ENCODE data around the gene CCT2.
"Not testable (repeated sequence)": the region's sequence is repeated elsewhere in the genome, so short reads cannot be mapped to it uniquely, and the experiment has no call there.

Gene CCT2

DNA sequence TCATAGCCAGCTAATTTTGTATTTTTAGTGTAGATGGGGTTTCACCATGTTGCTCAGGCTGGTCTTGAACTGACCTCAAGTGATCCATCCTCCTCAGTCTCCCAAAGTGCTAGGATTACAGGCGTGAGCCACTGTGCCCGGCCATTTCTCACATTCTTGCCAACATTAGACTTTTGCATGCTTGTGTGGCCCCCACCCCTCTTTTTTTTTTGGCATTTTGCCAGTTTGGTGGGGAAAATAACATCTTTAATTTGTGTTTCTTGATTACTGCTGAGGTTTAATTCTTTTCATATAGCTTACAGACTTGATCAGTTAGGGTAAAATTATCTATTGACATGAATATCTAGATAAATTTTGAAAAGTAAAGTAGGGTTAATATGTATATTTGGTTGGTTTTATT is 3.8 kb downstream of the CCT2 start:
- DNase-seq: no peak

DNA sequence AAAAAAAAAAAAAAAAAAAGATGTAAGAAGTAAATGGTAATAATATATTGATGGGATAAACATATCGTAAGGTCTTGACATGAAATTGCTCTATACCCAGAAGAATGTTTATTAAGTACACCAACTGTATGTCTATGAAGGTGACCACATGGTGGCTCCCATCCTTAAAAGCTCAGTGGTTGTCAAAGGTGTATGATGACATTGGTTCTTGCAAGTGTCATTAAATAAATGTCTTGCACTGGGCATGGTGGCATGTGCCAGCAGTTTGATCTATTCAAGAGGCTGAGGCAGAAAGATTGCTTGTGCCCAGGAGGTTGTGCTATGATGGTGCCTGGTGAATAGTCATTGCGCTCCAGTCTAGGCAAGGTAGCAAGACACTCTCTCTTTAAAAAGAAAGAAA is 10.4 kb downstream of the CCT2 start:
- no peak for DNase-seq

DNA sequence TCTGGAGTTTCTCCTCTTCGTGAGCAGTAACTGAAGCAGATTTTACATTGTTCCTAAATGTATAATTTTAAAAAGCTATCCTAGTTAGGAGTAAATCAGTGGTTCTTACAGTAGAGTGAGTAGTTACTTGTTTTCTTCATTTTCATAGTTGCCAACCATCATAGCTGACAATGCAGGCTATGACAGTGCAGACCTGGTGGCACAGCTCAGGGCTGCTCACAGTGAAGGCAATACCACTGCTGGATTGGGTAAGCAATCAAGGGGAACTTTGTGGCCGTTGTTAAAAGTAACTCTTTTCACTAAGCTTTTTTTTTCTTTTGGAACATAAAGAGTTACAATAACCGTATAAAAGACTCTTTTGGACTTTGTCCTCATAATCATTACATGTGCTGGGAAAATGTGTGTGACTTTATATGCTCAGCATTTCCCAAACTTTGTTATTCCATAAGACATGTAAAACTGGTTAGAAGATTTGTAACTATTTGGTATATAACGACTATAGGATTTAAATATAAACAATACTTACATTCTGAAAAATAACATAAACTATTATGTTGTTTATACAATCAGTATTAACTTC is 13.0 kb downstream of the CCT2 start:
- no peak for DNase-seq

DNA sequence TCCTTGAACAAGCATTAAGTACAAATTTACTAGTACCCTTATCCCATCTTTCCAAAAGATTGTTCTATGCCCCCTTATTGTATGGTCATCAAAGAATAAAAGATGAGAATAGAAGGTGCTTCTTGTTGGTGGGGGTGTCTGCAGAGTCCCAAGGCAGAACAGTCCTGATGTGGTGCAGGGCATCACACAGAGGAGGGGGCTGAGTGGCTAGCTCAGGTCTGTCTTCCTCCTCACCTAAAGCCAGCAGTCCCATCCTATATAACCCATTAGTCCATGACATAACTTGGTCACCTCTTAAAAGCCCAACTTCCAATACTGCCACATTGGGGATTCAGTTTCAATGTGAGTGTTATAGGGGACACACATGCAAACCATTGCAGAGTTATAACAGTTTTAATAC is 15.5 kb downstream of the CCT2 start:
- DNase-seq: no peak

DNA sequence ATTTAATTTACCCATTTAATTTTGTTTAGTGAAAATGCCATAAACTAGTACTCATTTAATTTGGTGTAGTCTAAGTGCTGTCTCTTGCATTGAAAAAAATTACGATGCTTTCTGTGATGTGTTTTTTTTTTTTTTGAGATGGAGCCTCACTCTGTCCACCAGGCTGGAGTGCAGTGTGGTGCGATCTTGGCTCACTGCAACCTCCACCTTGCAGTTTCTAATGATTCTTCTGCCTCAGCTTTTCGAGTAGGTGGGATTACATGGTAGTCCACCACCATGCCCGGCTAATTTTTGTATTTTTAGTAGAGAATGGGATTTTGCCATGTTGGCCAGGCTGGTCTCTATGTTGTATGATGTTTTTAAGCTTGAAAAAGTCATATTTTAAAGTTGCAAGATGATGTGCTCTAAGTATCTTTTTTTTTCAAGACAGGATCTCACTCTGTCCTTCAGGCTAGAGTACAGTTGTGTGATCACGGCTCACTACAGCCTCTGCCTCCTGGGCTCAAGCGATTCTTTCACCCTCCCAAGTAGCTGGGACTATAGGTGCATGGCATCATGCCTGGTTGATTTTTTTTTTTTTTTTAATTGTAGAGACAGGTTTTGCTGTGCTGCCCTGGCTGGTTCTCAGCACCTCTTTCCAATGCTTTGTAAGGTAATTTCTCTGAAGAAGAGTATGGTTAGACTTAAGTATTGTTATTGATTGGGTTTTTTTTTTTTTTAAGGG is 16.9 kb downstream of the CCT2 start:
- DNase-seq: no peak

DNA sequence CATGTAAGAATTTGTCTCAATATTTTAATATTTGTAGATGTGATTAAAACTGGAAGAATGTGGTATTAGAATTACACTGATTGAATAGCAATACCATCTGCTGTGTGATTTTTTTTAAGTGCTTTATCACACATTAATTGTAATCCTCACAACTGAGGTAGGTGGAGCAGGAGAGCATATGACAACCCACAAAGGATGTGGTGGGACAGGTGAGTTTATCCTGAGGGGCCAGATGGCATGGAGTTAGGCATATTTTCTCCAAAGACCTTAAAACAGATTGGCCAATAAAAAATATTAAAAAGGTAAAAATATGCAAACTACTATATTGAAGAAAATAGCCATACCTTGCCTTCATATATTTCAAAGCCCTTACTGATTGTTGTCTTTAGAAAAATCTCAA is 17.7 kb downstream of the CCT2 start:
- DNase-seq: no peak

DNA sequence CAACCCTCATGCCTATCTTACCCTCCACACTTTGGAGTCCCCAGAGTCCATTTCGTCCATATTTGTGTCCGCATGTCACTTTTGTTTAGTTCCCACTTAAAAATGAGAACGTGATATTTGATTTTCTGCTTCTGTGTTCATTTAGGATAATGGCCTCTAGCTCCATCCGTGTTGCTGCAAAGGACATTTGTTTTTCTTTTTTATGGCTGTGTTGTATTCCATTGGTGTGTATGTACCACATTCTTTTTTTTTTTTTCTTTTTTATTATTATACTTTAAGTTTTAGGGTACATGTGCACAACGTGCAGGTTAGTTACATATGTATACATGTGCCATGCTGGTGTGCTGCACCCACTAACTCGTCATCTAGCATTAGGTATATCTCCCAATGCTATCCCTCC is 18.3 kb downstream of the CCT2 start:
- not testable (repeated sequence) for DNase-seq

DNA sequence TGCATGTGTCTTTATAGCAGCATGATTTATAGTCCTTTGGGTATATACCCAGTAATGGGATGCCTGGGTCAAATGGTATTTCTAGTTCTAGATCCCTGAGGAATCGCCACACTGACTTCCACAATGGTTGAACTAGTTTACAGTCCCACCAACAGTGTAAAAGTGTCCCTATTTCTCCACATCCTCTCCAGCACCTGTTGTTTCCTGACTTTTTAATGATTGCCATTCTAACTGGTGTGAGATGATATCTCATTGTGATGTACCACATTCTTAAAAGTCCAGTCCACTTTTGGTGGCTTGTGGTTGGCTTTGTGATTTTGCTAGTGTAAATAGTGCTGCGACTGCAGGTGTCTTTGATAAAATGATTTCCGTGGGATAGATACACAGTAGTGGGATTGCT is 19.0 kb downstream of the CCT2 start:
- not testable (repeated sequence) for DNase-seq

DNA sequence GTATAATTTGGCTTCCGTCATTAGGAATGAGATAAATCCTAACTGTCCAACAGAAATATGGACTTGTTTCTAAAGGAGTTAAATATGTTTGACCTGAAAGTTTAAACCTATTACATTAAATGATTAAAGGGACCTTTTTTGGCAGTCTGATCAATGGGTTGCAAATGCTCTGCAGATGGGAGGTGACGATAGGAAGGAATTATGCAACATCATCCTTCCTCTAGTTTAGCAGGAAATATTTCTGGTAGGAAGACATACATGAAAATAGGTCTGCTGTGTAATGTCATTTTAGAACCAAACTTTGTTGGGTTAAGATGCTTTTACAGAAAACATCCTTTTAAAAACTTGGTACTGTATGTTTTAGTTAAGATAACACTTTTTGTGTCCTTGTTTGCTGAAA is 22.9 kb downstream of the CCT2 start:
- DNase-seq: no peak

DNA sequence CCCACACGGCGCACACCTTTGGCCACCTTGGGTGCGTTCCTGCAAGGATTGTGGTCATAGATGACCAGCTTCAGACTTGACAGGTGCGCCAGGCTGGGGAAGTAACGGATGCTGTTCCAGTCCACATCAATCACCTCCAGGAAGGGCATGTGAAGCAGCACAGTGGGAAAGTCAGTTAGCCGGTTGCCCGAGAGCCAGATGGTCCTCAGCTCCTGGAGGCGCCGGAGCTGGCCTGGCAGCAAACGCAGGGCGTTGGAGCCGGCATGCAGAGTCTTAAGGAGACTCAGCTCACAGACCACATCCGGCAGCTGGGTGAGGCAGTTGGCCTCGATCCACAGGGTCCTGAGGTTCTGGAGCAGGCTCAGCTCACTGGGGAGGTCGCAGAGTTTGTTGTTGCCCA is 24.9 kb downstream of the CCT2 start:
- DNase-seq: no peak

DNA sequence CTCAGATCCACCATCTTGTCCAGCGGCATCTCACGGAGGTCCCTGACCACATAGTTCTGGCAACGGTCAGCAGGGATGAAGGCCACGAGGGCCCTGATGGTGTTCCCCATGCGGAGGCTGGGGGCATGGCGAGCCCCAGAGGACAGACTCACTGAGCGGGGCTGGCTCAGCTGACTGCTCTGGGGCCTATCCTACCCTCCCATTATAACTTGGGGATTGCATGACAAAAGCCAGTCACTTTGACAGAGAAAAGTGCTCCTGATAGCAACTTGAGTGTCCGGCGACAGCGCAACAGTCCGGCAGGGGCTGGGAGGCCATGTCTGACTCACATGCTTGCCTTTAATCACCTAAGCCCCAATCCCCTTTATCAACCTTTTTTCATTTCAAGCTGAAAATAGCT is 25.5 kb downstream of the CCT2 start, which contains the start of gene LRRC10:
TSS of gene LRRC10 (minus strand) at position 179 of the 400 bp plus-strand sequence. CDS start at position 110, 69 bp downstream.
- DNase-seq: no peak

DNA sequence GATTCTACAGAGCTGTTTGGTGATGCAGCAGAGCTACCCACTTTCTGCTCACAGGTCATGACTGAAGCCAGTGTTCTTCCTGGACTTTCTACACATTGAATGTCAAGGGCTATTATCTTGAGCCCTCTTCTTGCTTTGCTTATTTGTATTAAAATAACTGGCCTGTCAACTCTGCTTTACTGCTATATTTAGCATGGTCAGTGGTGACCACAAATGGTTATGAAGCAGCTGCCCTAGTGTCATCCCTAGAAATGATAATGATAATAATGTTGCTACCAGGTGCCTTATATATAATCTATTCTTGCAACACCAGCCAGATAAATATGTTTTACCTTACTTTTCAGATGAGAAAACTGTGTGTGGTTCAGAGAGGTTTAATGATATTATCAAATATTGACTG is 28.1 kb downstream of the CCT2 start:
- DNase-seq: no peak

DNA sequence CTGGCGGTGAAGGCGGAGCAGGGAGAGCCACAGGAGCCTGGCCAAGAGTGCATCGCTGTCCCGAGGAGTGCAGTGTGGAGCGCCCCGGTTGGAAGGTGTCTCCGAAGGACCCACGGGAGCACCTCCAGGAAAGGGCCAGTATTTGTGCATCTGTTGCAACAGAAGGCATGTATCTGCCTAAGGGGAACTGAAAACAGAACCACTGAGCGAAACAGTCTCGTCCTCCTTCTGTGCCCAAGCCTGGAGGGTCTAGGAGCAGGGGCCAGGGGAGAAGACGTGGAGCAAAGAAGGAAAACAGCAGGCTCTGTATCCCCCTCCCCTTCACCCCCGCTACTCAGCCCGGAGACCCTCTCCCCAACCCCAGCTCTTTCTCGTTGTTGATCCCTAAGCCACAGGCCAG is 30.8 kb downstream of the CCT2 start:
- DNase-seq: no peak

DNA sequence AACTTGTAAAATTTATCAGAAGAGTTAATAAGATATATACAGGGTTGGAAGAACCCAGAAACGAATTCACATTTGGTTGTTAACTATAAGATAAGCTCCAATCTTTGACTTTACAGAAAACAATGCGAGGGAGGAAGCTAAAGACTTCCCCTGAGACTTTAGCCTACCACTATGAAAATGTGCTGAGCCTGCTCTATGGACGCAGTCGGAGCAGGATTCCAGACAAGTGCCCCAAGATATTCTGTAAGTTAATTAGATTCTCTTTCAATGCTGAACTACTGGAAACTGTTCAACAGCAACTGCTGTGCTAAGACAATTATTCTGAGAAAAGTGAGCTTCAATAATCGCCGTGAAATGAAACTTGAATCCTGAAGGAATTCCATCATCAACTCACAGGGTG is 33.8 kb downstream of the CCT2 start:
- no peak for DNase-seq

DNA sequence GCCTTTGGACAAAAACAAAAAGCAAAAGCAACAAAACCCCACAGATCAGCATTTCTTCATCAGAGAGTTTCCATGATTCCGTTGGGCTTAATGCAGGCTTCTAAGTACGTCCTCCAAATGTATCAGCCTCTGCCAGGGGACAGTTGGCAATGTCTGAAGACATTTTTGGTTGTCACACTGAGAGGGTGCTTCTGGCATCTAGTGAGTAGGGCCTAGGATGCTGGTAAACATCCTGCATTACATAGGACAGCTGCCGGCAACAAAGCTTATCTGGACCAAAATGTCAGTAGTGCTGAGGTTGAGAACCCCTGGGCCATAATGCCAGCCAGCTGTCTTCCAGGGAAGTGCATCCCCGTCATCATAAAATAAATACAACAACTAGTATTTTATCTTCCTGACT is 34.8 kb downstream of the CCT2 start:
- DNase-seq: no peak

DNA sequence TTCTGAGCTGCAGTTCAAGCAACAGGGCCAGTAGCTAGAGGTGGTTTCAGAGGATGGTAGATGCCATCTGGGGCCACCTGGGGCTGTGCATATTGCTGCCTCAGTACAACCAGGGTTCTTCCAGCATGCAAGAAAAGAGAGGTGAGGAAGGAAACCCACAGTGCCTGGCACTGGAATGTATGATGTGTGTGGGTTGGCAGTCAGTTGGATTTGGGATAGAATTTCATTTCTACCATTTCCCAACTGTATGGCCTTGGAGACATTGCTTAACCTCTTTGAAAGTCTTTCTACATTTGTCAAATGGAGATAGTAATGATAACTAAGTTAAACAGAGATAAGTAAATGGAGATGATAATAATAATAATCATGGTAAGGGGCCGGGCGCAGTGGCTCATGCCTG is 35.7 kb downstream of the CCT2 start:
- DNase-seq: no peak

DNA sequence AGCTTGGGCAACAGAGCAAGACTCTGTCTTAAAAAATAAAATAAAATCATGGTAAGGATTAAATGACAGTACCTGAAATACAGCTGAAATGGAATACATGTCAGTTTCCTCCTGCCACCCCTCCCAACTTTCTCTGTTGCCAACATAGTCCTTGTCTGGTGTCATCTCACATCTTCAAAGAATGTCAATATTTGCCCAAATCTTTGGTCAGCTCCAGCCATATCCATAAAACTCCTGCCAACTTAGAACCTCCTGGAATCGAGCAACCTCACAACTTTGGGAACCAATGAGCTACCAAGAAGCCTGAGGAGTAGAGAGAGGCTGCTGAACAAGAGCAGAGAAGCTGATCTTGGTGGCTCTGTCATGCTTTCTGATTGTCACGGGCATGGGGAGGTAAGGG is 36.3 kb downstream of the CCT2 start:
- DNase-seq: no peak

DNA sequence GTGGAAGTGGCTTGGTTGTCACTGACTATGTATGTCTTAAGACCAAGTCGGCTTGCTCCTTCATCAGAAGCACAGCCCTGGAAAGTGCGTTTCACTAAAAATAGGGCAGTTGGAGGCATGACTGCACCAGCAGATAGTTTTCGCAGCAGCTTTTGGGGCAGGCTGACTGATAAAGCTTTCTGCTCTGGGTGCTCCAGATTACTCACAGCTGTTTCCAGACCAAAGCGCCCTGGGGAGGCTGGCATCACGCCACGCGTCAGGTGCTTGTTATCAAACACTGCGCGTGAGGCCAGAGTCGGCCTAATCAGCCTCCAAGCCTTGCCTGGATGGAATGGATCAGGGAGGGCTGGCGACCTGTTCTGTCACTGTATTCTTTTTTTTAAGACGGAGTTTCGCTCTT is 38.7 kb downstream of the CCT2 start:
- no peak for DNase-seq

DNA sequence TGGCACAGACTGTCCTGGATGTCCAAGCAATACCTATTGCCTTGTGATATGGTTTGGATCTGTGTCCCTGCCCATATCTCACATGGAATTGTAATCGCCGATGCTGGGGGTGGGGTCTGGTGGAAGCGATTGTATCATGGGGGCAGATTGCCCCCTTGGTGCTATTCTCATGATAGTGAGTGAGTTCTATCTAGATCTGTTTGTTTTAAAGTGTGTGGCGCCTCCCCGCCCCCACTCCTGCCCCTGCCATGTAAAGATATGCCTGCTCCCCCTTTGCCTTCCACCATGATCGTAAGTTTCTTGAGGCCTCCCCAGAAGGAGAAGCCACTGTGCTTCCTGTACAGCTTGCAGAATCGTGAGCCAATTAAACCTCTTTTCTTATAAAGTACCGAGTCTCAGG is 42.2 kb downstream of the CCT2 start:
- DNase-seq: no peak

DNA sequence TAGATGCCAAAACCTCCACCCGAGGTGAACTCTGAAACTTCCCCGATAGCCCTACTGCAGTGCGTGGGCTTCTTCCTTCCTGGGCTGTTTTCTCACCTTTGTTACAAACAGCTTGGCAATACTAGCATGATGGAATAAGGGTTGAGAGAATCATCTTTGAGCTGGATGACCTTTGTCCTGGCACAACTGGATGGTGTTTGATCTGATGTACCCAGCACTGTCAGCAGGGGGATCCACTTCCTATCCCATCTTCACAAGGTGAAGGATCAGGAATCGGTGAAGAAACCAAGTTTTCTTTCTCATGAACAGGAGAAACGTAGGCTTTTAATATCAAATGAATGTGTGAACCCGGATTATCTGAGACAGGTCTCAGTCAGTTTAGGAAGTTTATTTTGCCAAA is 44.9 kb downstream of the CCT2 start:
- DNase-seq: no peak

DNA sequence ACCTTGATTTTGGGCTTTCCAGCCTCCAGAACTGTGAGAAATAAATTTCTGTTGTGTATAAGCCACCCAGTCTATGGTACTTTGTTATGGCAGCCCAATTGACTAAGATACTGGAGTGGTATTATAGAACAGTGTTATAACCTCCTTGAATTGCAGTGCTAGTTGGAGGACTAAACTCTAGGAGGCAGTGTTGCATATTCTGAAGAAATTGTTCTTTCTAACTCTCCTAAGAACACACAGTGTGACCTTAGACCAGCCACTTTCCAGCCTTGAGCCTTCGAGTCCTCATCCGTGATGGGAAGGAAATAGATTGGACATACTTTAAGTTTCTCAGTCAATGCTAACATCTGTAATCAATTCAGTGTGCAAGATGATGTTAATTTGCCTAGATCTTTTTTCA is 47.8 kb downstream of the CCT2 start:
- DNase-seq: no peak

DNA sequence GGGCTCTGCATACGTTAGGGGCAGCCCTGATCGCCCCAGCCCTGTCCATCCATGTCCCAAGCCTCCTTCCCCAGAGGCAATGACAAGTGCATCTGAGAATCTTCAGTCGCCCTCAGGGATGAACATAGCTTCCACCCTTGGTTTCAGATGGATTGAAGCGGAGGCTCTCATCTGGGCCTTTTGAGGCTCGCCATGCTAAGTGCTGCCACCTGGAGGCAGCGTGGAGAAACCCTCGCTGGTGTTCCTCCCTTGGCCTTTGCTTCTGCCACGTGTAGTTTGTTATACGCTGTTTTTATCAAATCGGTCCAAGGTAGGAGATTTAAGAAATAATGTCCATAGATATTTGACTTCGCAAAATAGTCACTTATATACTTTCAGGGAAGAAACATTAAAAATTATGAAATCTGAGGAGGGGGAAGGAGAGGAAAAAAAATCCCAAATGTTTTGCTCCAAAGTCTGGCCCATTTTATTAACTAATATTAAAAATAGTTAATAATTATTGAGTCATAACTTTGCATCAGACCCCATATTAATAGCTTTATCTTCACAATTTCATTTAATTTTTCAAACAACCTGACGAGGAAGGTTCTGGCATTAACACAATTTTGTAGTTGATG is 54.2 kb downstream of the CCT2 start:
- peak; percentile 44 for DNase-seq

DNA sequence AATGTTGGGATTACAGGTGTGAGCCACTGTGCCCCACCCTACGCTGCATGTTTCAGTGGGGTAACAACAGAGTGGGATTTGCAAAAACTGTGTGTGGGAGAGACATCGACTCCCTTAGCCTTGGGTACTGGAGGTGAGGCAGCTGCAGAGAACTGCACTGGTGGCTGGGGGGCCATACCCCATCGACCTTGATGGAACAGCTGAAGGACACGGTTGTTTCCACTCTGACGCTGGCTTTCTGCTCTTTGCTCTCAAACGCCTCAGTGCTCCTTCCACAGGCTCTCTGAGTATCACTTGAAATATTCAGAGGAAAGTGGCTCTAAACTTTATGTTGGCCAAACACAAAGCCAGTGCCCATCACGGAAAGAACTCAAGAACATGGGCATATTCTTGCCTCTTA is 56.3 kb downstream of the CCT2 start:
- DNase-seq: no peak

DNA sequence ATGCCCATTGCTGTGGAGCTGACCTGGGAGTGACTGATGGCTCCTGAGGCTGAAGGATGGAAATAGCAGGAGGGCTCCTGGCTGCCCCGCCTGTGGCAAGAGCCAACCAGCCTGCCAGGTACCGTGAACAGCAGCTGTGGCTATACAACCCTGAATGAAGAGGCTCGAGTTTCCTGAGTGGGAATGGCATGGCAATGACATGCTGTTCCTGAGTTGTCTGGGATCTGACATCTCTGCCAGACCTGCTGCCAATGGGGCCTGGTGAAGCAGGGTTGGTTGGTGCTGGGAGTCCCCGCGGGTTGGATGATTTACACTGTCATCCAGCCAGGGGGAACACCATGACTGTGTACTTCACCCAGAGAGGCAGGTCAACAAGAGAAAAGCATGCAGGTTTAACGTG is 57.3 kb downstream of the CCT2 start:
- DNase-seq: no peak

DNA sequence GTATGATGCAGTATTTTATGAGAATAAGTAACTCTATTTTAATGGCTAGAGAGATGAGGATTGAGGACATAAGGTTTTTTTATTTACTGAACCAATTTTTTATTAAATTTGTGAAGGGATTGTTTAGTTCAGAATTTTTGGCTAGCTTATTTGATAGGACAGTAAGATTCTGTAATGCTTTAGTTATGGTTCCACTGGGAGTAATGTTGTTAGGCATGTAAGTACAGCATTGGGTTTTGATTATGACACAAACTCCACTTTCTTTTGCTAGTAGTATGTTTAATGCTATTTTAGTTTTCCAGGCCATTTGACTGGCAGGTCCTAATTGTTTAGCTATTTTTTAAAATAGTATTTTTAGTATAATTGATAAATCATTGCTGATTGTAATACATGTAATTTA is 59.3 kb downstream of the CCT2 start:
- DNase-seq: no peak
